IPS-20b (cell line): ENCODE measurements around the gene UNC45A.
"Not testable (repeated sequence)": the region's sequence is repeated elsewhere in the genome, so short reads cannot be mapped to it uniquely, and the experiment has no call there.

Experiments used
- H3K27ac ChIP-seq: one replicate; pipeline ENCODE4 v1.5.1; 2013; ENCODE audit warnings: low read length
- H3K27me3 ChIP-seq: 2 replicates; pipeline ENCODE4 v1.6.1; 2013; ENCODE audit warnings: mild to moderate bottlenecking, low read length, inconsistent platforms; ENCODE audit not compliant: insufficient read depth
- H3K36me3 ChIP-seq: 2 replicates; pipeline ENCODE4 v1.6.1; 2013; ENCODE audit warnings: low read depth, mild to moderate bottlenecking, inconsistent platforms, low read length, moderate library complexity; ENCODE audit not compliant: insufficient read depth
- H3K4me1 ChIP-seq: 2 replicates; pipeline ENCODE4 v1.6.1; 2013; ENCODE audit warnings: mild to moderate bottlenecking, control low read depth, inconsistent platforms, low read length, moderate library complexity; ENCODE audit not compliant: insufficient read depth
- H3K4me3 ChIP-seq: 2 replicates; pipeline ENCODE4 v1.5.1; 2013; ENCODE audit warnings: mild to moderate bottlenecking, low read length, inconsistent platforms
- H3K9ac ChIP-seq: 2 replicates; pipeline ENCODE4 v1.6.1; 2013; ENCODE audit warnings: low read depth, mild to moderate bottlenecking, inconsistent platforms, low read length, moderate library complexity
- H3K9me3 ChIP-seq: 2 replicates; pipeline ENCODE4 v1.6.1; 2013; ENCODE audit warnings: mild to moderate bottlenecking, low read depth, low read length, inconsistent platforms; ENCODE audit not compliant: insufficient read depth

UNC45A gene

DNA sequence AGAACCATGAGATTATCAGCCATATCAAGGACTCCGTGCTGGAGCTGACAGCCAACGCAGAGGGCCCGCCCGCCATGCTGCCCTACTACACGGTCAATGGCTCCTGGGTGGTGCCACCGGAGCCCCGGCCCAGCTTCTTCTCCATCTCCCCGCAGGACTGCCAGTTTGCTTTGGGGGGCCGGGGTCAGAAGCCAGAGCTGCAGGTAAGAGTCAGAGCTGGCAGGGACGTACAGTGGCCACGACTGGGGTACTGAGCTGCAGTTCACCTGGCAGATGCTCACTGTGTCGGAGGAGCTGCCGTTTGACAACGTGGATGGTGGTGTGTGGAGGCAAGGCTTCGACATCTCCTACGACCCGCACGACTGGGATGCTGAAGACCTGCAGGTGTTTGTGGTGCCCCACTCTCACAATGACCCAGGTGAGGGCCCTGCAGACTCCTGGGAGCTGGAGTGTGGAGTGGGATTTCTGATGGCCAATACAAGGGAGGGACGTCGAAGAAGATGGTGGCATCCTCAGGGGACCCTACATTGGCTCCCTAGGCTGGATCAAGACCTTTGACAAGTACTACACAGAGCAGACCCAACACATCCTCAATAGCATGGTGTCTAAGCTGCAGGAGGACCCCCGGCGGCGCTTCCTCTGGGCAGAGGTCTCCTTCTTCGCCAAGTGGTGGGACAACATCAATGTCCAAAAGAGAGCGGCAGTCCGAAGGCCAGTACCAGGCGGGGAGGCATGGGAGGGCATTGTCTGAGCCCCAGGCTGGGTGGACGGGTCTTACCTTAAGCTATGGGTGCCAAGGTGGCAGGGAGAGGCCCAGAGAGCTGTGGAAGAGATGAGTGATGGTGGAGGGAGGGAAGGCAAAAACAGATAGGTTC lies 29.5 kb upstream of the UNC45A start:
- peaks cover 9% of the 10 kb centered on the region; the same call in 1 of the 2 replicates for H3K4me1 ChIP-seq
- no peak overlapping the region for H3K4me3 ChIP-seq
- H3K9ac ChIP-seq = no peak overlapping the region
- H3K27me3 ChIP-seq = peaks cover 30% of the 10 kb centered on the region
- no peak overlapping the region for H3K27ac ChIP-seq
- no peaks in the 10 kb centered on the region for H3K9me3 ChIP-seq
- H3K36me3 ChIP-seq = no peaks in the 10 kb centered on the region; the same call in 1 of the 2 replicates

DNA sequence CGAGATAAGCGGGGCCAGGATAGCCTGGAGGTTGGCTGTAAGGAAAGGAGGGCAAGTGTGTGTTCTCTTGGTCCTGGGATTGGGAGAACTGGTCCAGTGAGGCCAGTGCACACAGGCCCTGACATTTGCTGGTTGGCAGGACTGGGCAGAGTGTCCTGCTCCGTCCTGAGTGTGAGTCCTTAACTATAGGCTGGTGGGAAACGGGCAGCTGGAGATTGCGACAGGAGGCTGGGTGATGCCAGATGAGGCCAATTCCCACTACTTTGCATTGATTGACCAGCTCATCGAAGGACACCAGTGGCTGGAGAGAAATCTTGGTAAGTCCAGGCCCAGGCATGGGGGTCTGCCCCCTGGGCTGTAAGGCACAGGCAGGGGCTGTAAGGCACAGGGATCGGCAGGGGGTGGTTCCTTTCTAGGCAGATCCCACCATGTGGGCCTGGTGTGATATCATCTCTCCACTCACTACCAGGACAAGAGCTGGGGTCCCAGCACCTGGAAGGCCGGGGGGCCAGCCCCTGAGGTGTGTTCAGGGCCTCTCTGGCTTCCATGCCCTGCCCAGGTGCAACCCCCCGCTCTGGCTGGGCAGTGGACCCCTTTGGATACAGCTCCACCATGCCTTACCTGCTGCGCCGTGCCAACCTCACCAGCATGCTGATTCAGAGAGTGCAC lies 28.8 kb upstream of the UNC45A start:
- Histone ChIP-seq H3K9ac (no peak overlapping the region), H3K27me3 (peaks cover 27% of the 10 kb centered on the region), H3K36me3 (no peaks in the 10 kb centered on the region; the same call in 1 of the 2 replicates), H3K9me3 (no peaks in the 10 kb centered on the region), H3K4me3 (no peak overlapping the region), H3K4me1 (peaks cover 9% of the 10 kb centered on the region; the same call in 1 of the 2 replicates), H3K27ac (no peak overlapping the region)

DNA sequence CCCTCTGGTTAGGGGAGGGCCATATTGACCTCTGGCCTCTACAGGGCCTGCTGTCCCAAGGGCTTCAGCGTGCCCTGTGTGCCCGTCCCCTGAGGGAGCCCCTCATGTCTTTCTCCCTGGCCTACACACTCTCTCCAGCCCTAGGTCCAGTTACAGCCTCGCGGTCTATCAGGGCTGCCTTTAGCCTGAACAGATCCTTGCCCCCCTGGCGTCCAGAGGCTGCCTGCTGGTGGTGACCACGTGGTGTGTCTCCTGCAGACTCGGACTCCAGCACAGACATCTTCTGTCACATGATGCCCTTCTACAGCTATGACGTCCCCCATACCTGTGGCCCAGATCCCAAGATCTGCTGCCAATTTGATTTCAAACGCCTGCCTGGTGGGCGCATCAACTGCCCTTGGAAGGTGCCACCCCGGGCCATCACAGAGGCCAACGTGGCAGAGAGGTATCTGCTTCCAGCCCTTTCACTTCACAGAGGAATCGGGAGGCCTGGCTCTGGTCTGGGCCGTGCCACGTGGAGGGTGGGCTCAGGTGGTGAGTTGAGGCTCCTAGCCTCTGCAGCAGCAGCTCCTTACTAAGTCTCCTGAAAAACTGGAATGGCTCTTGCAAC lies 27.9 kb upstream of the UNC45A start:
- Histone ChIP-seq H3K9me3 (no peaks in the 10 kb centered on the region), H3K9ac (no peak overlapping the region), H3K4me1 (peaks cover 4% of the 10 kb centered on the region; the same call in 1 of the 2 replicates), H3K27me3 (peaks cover 19% of the 10 kb centered on the region), H3K36me3 (no peaks in the 10 kb centered on the region; the same call in 1 of the 2 replicates), H3K4me3 (no peak overlapping the region), H3K27ac (no peak overlapping the region)

DNA sequence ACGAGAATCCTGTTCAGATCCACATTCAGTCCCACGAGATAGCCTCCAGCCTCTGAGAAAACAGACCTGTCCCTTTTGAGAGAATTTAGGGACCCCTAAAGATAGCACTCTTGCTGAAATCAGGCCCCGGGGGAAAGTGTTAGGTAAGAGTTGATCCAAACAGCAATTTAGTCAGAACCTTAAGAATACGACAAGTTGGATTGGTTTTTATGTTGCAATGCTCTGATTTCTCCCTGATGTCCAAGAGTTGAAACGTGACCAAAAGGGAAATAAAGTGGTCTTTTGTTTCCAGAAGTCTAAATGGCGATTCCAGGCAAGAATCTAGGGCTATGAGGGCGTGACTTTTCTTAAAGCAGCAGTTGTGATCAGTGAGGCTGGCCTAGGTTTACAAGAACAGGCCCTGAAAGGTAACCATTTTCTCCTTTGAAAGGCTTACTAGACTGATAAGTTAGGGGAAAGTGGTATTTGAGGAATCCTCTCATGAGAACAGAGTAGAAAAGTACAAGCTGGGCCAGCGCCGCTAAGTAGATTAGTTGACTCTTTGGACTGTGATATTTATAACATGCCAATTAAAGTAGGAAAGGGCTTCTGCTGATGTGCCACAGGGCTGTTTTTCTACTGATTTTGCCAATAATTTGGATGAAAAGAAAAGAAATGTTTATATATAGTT lies 27.1 kb upstream of the UNC45A start:
- peaks cover 4% of the 10 kb centered on the region; the same call in 1 of the 2 replicates for H3K4me1 ChIP-seq
- H3K9me3 ChIP-seq = no peaks in the 10 kb centered on the region
- H3K27ac ChIP-seq = no peak overlapping the region
- no peak overlapping the region for H3K4me3 ChIP-seq
- peaks cover 3% of the 10 kb centered on the region for H3K36me3 ChIP-seq
- H3K27me3 ChIP-seq = peaks cover 19% of the 10 kb centered on the region
- no peak overlapping the region for H3K9ac ChIP-seq

DNA sequence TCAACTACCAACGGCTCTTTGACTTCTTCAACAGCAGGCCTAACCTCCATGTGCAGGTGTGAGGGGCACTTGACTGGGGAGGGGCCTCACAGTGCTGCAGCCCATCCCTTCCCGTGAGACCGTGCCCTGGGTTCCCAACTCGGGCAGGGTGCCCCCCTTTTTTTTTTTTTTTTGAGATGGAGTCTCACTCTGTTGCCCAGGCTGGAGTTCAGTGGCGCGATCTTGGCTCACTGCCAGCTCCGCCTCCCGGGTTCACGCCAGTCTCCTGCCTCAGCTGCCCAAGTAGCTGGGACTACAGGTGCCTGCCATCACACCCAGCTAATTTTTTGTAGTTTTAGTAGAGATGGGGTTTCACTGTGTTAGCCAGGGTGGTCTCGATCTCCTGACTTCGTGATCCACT lies 25.6 kb upstream of the UNC45A start:
- not testable (repeated sequence) for H3K9ac ChIP-seq, H3K4me1 ChIP-seq, H3K27ac ChIP-seq, H3K9me3 ChIP-seq, H3K27me3 ChIP-seq, H3K4me3 ChIP-seq, H3K36me3 ChIP-seq

DNA sequence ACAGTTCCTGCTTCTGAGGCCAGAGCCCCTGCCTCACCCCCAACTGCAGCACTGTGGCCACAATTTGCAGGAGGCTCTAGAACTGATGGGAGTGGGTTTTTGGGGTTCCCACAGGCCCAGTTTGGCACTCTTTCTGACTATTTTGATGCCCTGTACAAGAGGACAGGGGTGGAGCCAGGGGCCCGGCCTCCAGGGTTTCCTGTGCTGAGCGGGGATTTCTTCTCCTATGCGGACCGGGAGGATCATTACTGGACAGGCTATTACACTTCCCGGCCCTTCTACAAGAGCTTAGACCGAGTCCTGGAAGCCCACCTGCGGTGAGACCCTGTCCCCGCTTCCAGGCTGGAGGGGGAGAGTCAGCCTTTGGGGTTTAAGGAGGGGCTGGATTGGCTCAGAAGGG lies 25.1 kb upstream of the UNC45A start:
- peaks cover 8% of the 10 kb centered on the region for H3K36me3 ChIP-seq
- no peaks in the 10 kb centered on the region for H3K4me1 ChIP-seq
- H3K27me3 ChIP-seq = peaks cover 1% of the 10 kb centered on the region; the same call in 1 of the 2 replicates
- no peaks in the 10 kb centered on the region for H3K9me3 ChIP-seq
- no peak overlapping the region for H3K9ac ChIP-seq
- no peak overlapping the region for H3K27ac ChIP-seq
- H3K4me3 ChIP-seq = no peak overlapping the region

DNA sequence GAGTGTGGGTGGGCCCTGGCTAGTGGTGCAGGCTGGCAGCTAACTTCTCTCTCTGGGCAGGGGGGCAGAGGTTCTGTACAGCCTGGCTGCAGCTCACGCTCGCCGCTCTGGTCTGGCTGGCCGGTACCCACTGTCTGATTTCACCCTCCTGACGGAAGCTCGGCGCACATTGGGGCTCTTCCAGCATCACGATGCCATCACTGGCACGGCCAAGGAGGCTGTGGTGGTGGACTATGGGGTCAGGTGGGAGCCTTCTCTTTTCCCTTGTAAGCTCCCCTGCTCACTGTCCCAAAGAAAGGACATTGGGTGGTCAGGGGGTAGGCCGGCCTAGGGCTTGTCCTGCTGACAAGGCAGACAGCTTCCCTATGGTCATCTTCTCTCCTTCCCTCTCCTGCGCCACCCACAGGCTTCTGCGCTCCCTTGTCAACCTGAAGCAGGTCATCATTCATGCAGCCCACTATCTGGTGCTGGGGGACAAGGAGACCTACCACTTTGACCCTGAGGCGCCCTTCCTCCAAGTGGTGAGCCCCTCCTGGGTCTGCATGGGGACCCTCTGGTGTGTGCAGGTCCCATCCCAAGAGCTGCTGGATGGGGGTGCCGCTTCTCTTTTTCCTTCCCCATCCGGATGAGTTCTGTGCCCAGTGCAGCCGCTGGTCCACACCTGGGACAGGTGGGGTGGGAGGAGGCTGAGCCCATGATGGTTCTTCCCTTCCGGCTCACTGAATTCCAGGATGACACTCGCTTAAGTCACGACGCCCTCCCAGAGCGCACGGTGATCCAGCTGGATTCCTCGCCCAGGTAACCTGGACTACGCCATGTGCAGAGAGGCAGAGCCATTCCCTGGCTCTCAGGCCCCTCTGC lies 24.4 kb upstream of the UNC45A start:
- Histone ChIP-seq H3K4me1 (no peaks in the 10 kb centered on the region), H3K36me3 (peaks cover 8% of the 10 kb centered on the region), H3K27me3 (no peaks in the 10 kb centered on the region), H3K27ac (no peak overlapping the region), H3K9me3 (no peaks in the 10 kb centered on the region), H3K4me3 (no peak overlapping the region), H3K9ac (no peak overlapping the region)

DNA sequence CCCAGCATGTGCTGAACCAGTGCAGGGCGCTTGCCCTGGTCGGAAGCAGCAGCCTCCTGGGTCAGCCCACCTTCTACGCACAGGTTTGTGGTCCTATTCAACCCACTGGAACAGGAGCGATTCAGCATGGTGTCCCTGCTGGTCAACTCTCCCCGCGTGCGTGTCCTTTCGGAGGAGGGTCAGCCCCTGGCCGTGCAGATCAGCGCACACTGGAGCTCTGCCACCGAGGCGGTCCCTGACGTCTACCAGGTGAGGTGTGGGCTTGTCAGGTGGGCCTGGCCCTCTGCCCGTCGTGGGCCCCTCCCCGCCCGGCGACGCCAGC lies 23.8 kb upstream of the UNC45A start:
- Histone ChIP-seq H3K36me3 (peaks cover 8% of the 10 kb centered on the region), H3K4me1 (no peaks in the 10 kb centered on the region), H3K9me3 (no peaks in the 10 kb centered on the region), H3K4me3 (no peak overlapping the region), H3K27me3 (no peaks in the 10 kb centered on the region), H3K27ac (no peak overlapping the region), H3K9ac (no peak overlapping the region)

DNA sequence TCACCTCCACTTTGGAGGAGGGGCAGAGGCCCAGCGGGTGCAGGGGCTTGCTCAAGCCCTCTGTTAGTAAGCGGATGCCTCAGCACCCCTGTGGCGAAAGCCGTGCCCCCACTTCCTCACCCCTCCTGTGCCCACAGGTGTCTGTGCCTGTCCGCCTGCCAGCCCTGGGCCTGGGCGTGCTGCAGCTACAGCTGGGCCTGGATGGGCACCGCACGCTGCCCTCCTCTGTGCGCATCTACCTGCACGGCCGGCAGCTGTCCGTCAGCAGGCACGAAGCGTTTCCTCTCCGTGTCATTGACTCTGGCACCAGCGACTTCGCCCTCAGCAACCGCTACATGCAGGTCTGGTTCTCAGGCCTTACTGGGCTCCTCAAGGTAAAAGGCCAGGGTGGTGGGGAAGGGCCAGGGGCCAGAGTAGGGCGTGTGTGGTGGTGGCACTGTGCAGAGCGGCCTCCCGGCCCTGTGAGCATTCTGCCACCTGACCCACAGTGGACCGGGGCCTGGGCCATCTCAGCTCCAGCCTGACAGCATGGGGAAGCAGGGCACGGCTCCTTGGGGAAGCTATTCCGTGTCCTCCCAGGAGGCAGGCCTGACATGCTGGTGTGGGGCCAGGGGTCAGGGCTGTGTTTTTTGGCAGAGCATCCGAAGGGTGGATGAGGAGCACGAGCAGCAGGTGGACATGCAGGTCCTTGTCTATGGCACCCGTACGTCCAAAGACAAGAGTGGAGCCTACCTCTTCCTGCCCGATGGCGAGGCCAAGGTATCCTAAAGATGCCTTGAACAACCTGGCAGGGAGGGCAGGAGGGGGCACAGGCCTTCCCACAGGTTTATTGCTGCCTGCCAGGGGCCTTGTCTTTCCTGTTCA lies 22.9 kb upstream of the UNC45A start:
- peaks cover 8% of the 10 kb centered on the region for H3K36me3 ChIP-seq
- H3K27ac ChIP-seq = no peak overlapping the region
- no peaks in the 10 kb centered on the region for H3K9me3 ChIP-seq
- H3K27me3 ChIP-seq = no peaks in the 10 kb centered on the region
- H3K4me3 ChIP-seq = no peak overlapping the region
- H3K9ac ChIP-seq = no peak overlapping the region
- H3K4me1 ChIP-seq = no peaks in the 10 kb centered on the region

DNA sequence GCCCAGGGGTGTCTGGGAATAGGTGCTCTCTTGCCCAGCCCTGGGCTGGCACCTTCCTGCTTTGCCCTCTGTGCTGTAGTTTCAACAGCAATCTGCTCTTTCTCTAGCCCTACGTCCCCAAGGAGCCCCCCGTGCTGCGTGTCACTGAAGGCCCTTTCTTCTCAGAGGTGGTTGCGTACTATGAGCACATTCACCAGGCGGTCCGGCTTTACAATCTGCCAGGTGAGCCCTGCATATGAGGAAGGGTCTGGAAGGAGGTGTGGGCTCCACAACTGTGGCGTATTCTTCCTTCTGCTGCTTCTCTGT lies 22.4 kb upstream of the UNC45A start:
- H3K36me3 ChIP-seq = peaks cover 8% of the 10 kb centered on the region
- H3K4me1 ChIP-seq = no peaks in the 10 kb centered on the region
- no peaks in the 10 kb centered on the region for H3K27me3 ChIP-seq
- H3K4me3 ChIP-seq = no peak overlapping the region
- H3K27ac ChIP-seq = no peak overlapping the region
- no peaks in the 10 kb centered on the region for H3K9me3 ChIP-seq
- H3K9ac ChIP-seq = no peak overlapping the region
